ENCODE results near the gene MARVELD1. TPM values are rescaled to one million over a fixed set of nuclear protein-coding genes. Genes with fewer than 3 reads are reported as not detected.

MARVELD1 gene
- total RNA-seq, 4 donors from 2014 or later = 5.6 to 24.6 (median 13.6) TPM

DNA sequence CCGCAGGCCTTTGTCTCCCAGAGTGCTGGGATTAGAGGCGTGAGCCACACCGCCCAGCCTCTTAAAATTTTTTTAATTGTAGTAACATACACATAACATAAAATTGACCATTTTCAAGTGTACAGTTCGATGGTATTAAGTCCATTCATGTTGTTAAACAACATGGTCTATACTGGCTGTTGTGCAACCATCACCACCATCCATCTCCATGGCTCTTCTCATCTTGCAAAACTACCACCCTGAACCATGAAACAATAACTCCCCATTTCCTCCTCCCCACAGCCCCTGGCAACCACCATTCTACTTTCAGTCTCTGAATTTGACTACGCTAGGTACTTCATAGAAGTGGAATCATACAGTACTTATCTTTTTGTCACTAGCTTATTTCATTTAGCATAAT is 15.5 kb downstream of the MARVELD1 start:
- Histone ChIP-seq H3K27ac (no peak overlapping the region), H3K4me1 (peaks cover 4 to 35% (median 17%) of the 10 kb centered on the region in 4 donors), H3K27me3 (no peaks in the 10 kb centered on the region), H3K9me3 (no peaks in the 10 kb centered on the region), H3K4me3 (no peak overlapping the region), H3K36me3 (no peaks in the 10 kb centered on the region)
- no peak for TF ChIP-seq POLR2A (IDR thresholded peaks at IDR 0.05)
- no peak for TF ChIP-seq EP300 (IDR thresholded peaks at IDR 0.05; ENCODE audit: low read depth)
- TF ChIP-seq POLR2AphosphoS5 (IDR thresholded peaks at IDR 0.05) = no peak
- TF ChIP-seq, protein P1, sequence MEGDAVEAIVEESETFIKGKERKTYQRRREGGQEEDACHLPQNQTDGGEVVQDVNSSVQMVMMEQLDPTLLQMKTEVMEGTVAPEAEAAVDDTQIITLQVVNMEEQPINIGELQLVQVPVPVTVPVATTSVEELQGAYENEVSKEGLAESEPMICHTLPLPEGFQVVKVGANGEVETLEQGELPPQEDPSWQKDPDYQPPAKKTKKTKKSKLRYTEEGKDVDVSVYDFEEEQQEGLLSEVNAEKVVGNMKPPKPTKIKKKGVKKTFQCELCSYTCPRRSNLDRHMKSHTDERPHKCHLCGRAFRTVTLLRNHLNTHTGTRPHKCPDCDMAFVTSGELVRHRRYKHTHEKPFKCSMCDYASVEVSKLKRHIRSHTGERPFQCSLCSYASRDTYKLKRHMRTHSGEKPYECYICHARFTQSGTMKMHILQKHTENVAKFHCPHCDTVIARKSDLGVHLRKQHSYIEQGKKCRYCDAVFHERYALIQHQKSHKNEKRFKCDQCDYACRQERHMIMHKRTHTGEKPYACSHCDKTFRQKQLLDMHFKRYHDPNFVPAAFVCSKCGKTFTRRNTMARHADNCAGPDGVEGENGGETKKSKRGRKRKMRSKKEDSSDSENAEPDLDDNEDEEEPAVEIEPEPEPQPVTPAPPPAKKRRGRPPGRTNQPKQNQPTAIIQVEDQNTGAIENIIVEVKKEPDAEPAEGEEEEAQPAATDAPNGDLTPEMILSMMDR (IDR thresholded peaks at IDR 0.05) = no peak
- 85 to 95% methylated on average over 3 to 5 of the region's 5 CpGs for WGBS, 2 donors (ENCODE audit: low coverage in 1 of 2)
- in situ Hi-C loops (cut with MboI; ENCODE audit: low pct_ligation_motif_present in 1 of 4, low pct_unique_long_range_greater_than_20kb in 1 of 4, low sequenced_read_pairs in 3 of 4) = no loop called here
- DNase-seq = no peak
- intact Hi-C loops (cut with DNase I; ENCODE audit: low total_unique reads) = no loop called here

DNA sequence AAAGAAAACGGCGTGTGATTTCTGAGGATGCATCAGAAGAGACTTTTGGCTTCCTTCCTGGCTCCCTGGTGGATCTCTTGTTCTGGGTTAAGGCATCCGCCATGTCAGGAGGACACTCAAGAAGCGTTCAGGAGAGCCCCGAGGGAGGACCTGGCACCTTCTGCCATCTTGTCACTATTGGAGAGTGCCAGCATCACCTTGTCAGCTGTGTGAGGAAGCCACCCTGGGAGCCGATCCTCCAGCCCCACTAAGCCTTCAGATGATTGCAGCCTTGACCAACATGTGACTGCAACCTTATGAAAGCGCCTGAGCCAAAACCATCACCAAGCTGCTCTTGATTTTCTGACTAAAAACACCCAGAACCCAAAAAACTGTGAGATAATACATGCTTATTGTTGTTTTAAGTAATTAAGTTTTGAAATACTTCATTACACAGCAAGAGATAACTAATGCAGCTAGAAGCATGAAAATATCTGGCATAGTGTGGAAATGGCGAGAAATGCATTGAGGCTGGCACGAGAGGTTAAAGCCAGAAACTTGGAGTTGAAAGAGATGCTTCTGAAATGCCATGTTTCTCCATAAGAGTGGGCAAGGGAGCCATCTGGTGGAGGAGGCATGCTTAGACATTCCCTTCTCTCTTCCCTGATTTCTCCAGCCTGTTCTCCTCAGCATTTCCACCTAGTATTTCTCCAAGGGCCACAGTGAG is 18.0 kb downstream of the MARVELD1 start:
- WGBS, 2 donors (ENCODE audit: low coverage in 1 of 2) = 42 to 68% methylated on average over 4 to 9 of the region's 9 CpGs
- intact Hi-C loops (cut with DNase I; ENCODE audit: low total_unique reads) (no loop called here), in situ Hi-C loops (cut with MboI; ENCODE audit: low pct_ligation_motif_present in 1 of 4, low pct_unique_long_range_greater_than_20kb in 1 of 4, low sequenced_read_pairs in 3 of 4) (loop anchor here in 1 of 4 donors (10.0 kb wide), 1 partner anchor 47 kb away; the partner anchor contains the start of gene AVPI1)

DNA sequence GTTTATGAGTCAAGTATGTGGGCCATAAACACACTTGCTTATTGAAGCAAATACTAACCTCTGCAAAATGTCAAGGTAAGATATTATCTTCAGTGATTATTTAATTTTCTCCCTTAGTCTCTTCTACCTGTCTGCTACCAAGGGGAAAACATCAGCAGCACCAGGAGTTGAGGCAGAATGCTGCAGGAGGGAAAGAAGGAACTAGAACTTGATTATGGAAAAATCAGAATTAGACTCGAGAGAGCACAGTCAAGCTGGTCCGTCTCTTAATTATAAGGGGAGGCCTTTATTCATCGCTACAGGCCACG is 18.5 kb downstream of the MARVELD1 start:
- H3K36me3 ChIP-seq = no peaks in the 10 kb centered on the region
- no peak for DNase-seq
- peaks cover 0 to 12% (median 3%) of the 10 kb centered on the region in 4 donors for H3K4me1 ChIP-seq
- no peaks in the 10 kb centered on the region for H3K27me3 ChIP-seq
- WGBS, 2 donors (ENCODE audit: low coverage in 1 of 2) = 76 to 77% methylated on average over 4 of the region's 4 CpGs
- H3K9me3 ChIP-seq = no peaks in the 10 kb centered on the region
- H3K27ac ChIP-seq = no peak overlapping the region
- in situ Hi-C loops (cut with MboI; ENCODE audit: low pct_ligation_motif_present in 1 of 4, low pct_unique_long_range_greater_than_20kb in 1 of 4, low sequenced_read_pairs in 3 of 4) (loop anchor here in 1 of 4 donors (10.0 kb wide), 1 partner anchor 47 kb away; the partner anchor contains the start of gene AVPI1), intact Hi-C loops (cut with DNase I; ENCODE audit: low total_unique reads) (no loop called here)
- TF ChIP-seq POLR2AphosphoS5 (IDR thresholded peaks at IDR 0.05) = no peak
- TF ChIP-seq, protein P1 (IDR thresholded peaks at IDR 0.05) = no peak
- no peak for TF ChIP-seq POLR2A (IDR thresholded peaks at IDR 0.05)
- TF ChIP-seq EP300 (IDR thresholded peaks at IDR 0.05; ENCODE audit: low read depth) = no peak
- H3K4me3 ChIP-seq = no peak overlapping the region

More for the DNA sequence above, 18.0 kb downstream of the MARVELD1 start:
- no peak overlapping the region for H3K4me3 ChIP-seq
- no peaks in the 10 kb centered on the region for H3K9me3 ChIP-seq
- no peaks in the 10 kb centered on the region for H3K36me3 ChIP-seq
- peak; percentile 79 for DNase-seq
- peaks cover 0 to 14% (median 5%) of the 10 kb centered on the region in 4 donors for H3K4me1 ChIP-seq
- no peaks in the 10 kb centered on the region for H3K27me3 ChIP-seq
- TF ChIP-seq, protein P1 (IDR thresholded peaks at IDR 0.05) = peak; percentile 76 to 93 (median 82)
- TF ChIP-seq POLR2A (IDR thresholded peaks at IDR 0.05) = no peak
- no peak overlapping the region for H3K27ac ChIP-seq

DNA sequence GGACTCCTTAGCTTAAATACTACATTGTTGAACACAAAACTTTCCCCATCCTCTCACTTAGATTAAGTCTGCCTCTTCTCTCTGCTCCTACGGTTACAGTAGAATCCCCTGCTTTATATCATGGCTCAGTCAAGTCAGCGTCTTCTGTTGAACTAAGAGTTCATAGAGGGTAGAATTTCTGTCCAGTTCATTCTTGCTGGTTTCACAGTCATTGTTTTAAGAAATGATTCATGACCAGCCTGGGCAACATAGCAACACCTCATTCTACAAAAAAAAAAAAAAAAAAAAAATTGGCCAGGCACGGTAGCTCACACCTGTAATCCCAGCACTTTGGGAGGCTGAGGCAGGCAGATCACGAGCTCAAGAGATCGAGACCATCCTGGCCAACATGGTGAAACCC is 19.7 kb downstream of the MARVELD1 start:
- WGBS, 2 donors (ENCODE audit: low coverage in 1 of 2) = 84 to 94% methylated on average over 2 to 5 of the region's 5 CpGs
- H3K9me3 ChIP-seq = no peaks in the 10 kb centered on the region
- intact Hi-C loops (cut with DNase I; ENCODE audit: low total_unique reads) (no loop called here), in situ Hi-C loops (cut with MboI; ENCODE audit: low pct_ligation_motif_present in 1 of 4, low pct_unique_long_range_greater_than_20kb in 1 of 4, low sequenced_read_pairs in 3 of 4) (loop anchor here in 1 of 4 donors (10.0 kb wide), 1 partner anchor 48 kb away; the partner anchor contains the start of gene AVPI1)
- H3K27me3 ChIP-seq = no peaks in the 10 kb centered on the region
- H3K4me1 ChIP-seq = peaks cover 4 to 11% (median 8%) of the 10 kb centered on the region in 4 donors
- H3K36me3 ChIP-seq = no peaks in the 10 kb centered on the region
- H3K4me3 ChIP-seq = no peak overlapping the region
- TF ChIP-seq, protein P1 (IDR thresholded peaks at IDR 0.05) = no peak
- no peak for TF ChIP-seq POLR2AphosphoS5 (IDR thresholded peaks at IDR 0.05)
- no peak for TF ChIP-seq EP300 (IDR thresholded peaks at IDR 0.05; ENCODE audit: low read depth)
- no peak for TF ChIP-seq POLR2A (IDR thresholded peaks at IDR 0.05)
- H3K27ac ChIP-seq = no peak overlapping the region
- no peak for DNase-seq
